Measurements from ENCODE around the gene GNG13. TPM values are rescaled to one million over a fixed set of nuclear protein-coding genes. Genes with fewer than 3 reads are reported as not detected.

GNG13 gene
- total and polyA plus RNA-seq, 2 donors (not counting 3 experiments of a cell fraction or from before 2014, with no cell fraction given), result not detected

GRCh38 chr16:825341-826061 lies 25.0 kb upstream of the GNG13 start:
- H3K4me1 ChIP-seq (ENCODE audit: control insufficient read depth, extremely low read depth, insufficient read depth, low read length), result no peaks in the 10 kb centered on the region
- no peak overlapping the region for H2AFZ ChIP-seq (ENCODE audit: low read depth, low read length)
- H3K4me3 ChIP-seq (replicated peaks in 1 of 3; ENCODE audit: insufficient read depth in 1 of 3, low read depth in 1 of 3, low read length in 3 of 3), result no peak overlapping the region
- H3K79me2 ChIP-seq (ENCODE audit: control insufficient read depth, insufficient read depth, low read length), result no peaks in the 10 kb centered on the region
- dilution Hi-C loops (cut with MboI; ENCODE audit: extremely low pct_ligation_motif_present, low sequenced_read_pairs) (no loop called here), intact Hi-C loops (cut with micrococcal nuclease) (no loop called here)
- no peak for FAIRE-seq
- ChIA-PET POLR2A (no interaction called here), CTCF (no interaction called here)
- H3K27me3 ChIP-seq (ENCODE audit: control insufficient read depth in 2 of 2, insufficient read depth in 2 of 2, low read length in 2 of 2), result no peaks in the 10 kb centered on the region
- no peaks in the 10 kb centered on the region for H3K9me1 ChIP-seq (replicated peaks; ENCODE audit: control insufficient read depth, extremely low read depth, insufficient read depth, low read length)
- H4K20me1 ChIP-seq (replicated peaks; ENCODE audit: control insufficient read depth, extremely low read depth, insufficient read depth, low read length), result no peaks in the 10 kb centered on the region
- TF ChIP-seq EZH2 (IDR thresholded peaks at IDR 0.05; ENCODE audit: borderline replicate concordance, low read depth, low read length, severe bottlenecking) (no peak), POLR2A (IDR thresholded peaks at IDR 0.05; ENCODE audit: low read depth, low read length) (no peak), CTCF (IDR thresholded peaks at IDR 0.05; ENCODE audit: extremely low read depth in 1 of 2, insufficient read depth in 1 of 2, low read depth in 1 of 2, low read length in 2 of 2) (no peak), JUN (IDR thresholded peaks at IDR 0.05; ENCODE audit: borderline replicate concordance, insufficient read depth, insufficient read length, low read depth) (no peak), MAX (IDR thresholded peaks at IDR 0.05; ENCODE audit: insufficient read depth, insufficient read length) (no peak), MYC (IDR thresholded peaks at IDR 0.05; ENCODE audit: low read depth, low read length) (no peak), POLR2AphosphoS5 (IDR thresholded peaks at IDR 0.05; ENCODE audit: insufficient read depth, low read depth, low read length) (no peak), GATA2 (IDR thresholded peaks at IDR 0.05; ENCODE audit: insufficient read depth, insufficient read length, low read depth, low read length) (no peak), FOS (IDR thresholded peaks at IDR 0.05; ENCODE audit: borderline replicate concordance, insufficient read depth, low read length) (no peak)
- H3K9ac ChIP-seq (replicated peaks; ENCODE audit: extremely low read depth, insufficient read depth, low read length), result no peak overlapping the region
- no peak overlapping the region for H3K4me2 ChIP-seq (ENCODE audit: insufficient read depth, low read length)
- no peaks in the 10 kb centered on the region for H3K9me3 ChIP-seq (replicated peaks; ENCODE audit: control insufficient read depth, insufficient read depth, low read length)
- BruUV-seq (replicated peaks), result no TSS peak
- no peak overlapping the region for H3K27ac ChIP-seq (ENCODE audit: insufficient read depth, low read depth, low read length)
- DNase-seq (ENCODE audit: low read depth, low spot score), result no peak
- no peaks in the 10 kb centered on the region for H3K36me3 ChIP-seq (ENCODE audit: control insufficient read depth in 2 of 2, extremely low read depth in 1 of 2, insufficient read depth in 2 of 2, low read length in 2 of 2)
